Small intestine (tissue), 7 donors: ENCODE data around the gene BLTP1. TPM values are rescaled to one million over a fixed set of nuclear protein-coding genes. Genes with fewer than 3 reads are reported as not detected.
A peak's percentile ranks its signal among the peaks of the same experiment; 100 is the strongest.

Experiments
- DNase-seq, 2 donors: peaks; one replicate each; pipeline versions ENCODE4 v3.0.0 to v3.0.0-alpha.2; 2013
- FAIRE-seq: peaks from 2 replicates; lab custom pipeline; 2012; peaks lifted over from hg19 to GRCh38; lab: Jason Lieb, UNC
- H3K27ac ChIP-seq, 3 donors: one replicate each; pipeline ENCODE4 v1.5.1; 2013; ENCODE audit warnings: low read length in 2 of 3, mild to moderate bottlenecking in 2 of 3, control low read depth in 1 of 3, inconsistent platforms in 1 of 3, low read depth in 1 of 3, moderate library complexity in 1 of 3
- H3K27me3 ChIP-seq, 3 donors: one replicate each; pipeline ENCODE4 v1.6.1; 2013; ENCODE audit warnings: low read length in 3 of 3, inconsistent platforms in 1 of 3; ENCODE audit not compliant: control insufficient read depth in 3 of 3, insufficient read depth in 3 of 3
- H3K36me3 ChIP-seq, 3 donors: one replicate each; pipeline ENCODE4 v1.6.1; 2013; ENCODE audit warnings: low read length in 3 of 3, inconsistent platforms in 1 of 3, low read depth in 1 of 3, mild to moderate bottlenecking in 1 of 3, moderate library complexity in 1 of 3; ENCODE audit not compliant: control insufficient read depth in 3 of 3, insufficient read depth in 2 of 3
- H3K4me1 ChIP-seq, 3 donors: one replicate each; pipeline ENCODE4 v1.6.1; 2013; ENCODE audit warnings: low read length in 2 of 3, inconsistent platforms in 1 of 3, low read depth in 1 of 3, mild to moderate bottlenecking in 1 of 3, moderate library complexity in 1 of 3; ENCODE audit not compliant: control insufficient read depth in 3 of 3, insufficient read depth in 2 of 3
- H3K4me3 ChIP-seq, 3 donors: one replicate each; pipeline ENCODE4 v1.5.1; 2013; ENCODE audit warnings: low read length in 3 of 3, control low read depth in 1 of 3, inconsistent platforms in 1 of 3, low read depth in 1 of 3, mild to moderate bottlenecking in 1 of 3, moderate library complexity in 1 of 3
- H3K9me3 ChIP-seq, 2 donors: one replicate each; pipeline ENCODE4 v1.6.1; 2013; ENCODE audit warnings: low read depth in 1 of 2, low read length in 1 of 2; ENCODE audit not compliant: control insufficient read depth in 2 of 2, insufficient read depth in 1 of 2
- WGBS, 3 donors: extraction: QIAGEN DNeasy Blood & Tissue Kit; methylation state at CpG; one replicate each; pipeline ENCODE4 v1.1.7; 2013; 5-methylcytosine and 5-hydroxymethylcytosine counted together
- polyA plus RNA-seq, 4 donors: library from polyadenylated mRNA; stranded (reverse) in 3 of 4; unstranded in 1 of 4; fragments of 200-250 nt in 3 of 4; fragments of 120-200 nt in 1 of 4; gene quantifications; one replicate each; pipeline versions ENCODE4 v1.2.1 to v1.2.3, GENCODE V29; 2013
- donor health status: healthy with polysubstance abuse.
- donor health status: control.
- donor health status: control.
- donor health status: Bipolar disorder and iron deficiency.
- donor health status: healthy.

Gene BLTP1
- polyA plus RNA-seq, 4 donors = 18.0 to 63.2 (median 23.0) TPM

DNA sequence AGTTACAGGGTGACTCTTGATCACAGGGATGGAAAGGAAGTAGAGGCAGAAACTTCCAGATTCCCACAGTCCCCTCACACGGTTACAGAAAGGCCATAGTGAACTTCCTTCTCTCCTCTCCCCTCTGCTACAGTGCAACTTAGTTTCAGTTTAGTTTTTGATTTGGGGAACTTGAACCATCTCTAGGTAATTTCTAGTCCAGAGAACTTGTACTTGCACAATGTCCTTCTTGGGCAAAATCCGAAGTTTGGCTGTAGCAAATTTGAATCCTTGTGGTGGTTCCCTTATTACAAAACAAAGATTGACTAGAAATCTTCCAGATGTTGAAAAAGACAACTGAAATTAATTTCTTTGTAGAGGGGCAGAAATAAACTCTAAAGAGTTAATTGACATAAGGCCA is 1.2 kb upstream of the BLTP1 start:
- H3K9me3 ChIP-seq = no peaks in the 10 kb centered on the region
- no peak overlapping the region for H3K4me3 ChIP-seq
- DNase-seq (peak in 1 of 2 donors; percentile 9), FAIRE-seq (no peak)
- 61 to 72% (median 61%) methylated on average over 2 of the region's 2 CpGs for WGBS, 3 donors
- H3K27ac ChIP-seq = peak overlapping the region in 1 of 3 donors; percentile 95
- peaks cover 0 to 4% (median 0%) of the 10 kb centered on the region in 3 donors for H3K36me3 ChIP-seq
- peaks cover 0 to 11% (median 6%) of the 10 kb centered on the region in 3 donors for H3K4me1 ChIP-seq
- peaks cover 0 to under 1% (median 0%) of the 10 kb centered on the region in 3 donors for H3K27me3 ChIP-seq

DNA sequence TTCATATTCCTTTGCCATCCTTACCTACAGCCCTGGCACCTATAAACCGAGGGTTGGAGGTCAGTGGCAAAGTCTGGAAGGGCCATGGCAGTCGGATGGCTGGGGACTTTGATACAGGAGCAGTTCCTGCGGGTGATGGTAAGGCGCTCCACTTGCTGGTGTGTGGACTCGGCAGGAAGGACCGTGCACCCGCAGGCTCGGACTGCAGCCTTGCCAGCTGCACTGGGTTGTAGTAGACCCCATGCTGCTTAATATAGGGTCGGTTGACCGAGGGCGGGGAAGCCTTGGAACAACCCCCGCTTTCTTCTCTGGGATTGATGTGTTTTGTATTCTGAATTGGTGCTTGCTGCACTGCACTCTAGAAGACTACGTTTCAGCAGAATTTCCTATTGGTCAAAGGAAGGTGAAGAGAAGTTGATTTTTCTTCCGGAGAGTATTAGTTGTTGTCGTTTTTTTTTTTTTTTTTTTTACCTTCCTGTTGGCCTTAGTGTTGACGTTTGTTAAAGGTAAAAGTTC is 638 bp downstream of the BLTP1 start:
- 0% methylated on average over 16 of the region's 16 CpGs for WGBS, 3 donors
- FAIRE-seq = no peak
- H3K27me3 ChIP-seq = no peaks in the 10 kb centered on the region

DNA sequence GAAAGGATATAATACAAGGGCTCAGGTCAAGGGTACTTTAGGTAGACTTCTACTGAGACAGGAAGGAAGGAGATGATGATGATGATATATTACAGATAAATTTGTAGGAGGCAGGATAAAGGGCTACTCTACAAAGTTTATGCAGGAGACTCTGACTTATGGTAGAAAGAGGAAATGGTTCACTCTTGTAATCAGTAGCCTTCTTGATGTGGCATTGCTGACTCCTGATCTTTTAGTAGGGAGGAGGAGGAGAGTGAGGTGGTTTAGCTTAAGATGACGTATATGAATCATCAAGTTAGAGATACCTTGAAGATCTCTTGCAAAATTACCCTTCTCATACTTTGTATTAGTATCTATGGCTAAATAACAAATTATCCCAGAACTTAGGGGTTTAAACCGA is 4.7 kb downstream of the BLTP1 start:
- Histone ChIP-seq H3K27ac (no peak overlapping the region), H3K9me3 (no peaks in the 10 kb centered on the region), H3K36me3 (peaks cover 0 to 12% (median 0%) of the 10 kb centered on the region in 3 donors), H3K27me3 (no peaks in the 10 kb centered on the region), H3K4me3 (no peak overlapping the region), H3K4me1 (peaks cover 0 to 6% (median 3%) of the 10 kb centered on the region in 3 donors)
- WGBS, 3 donors = 88 to 98% (median 95%) methylated on average over 2 of the region's 2 CpGs
- no peak for FAIRE-seq
- no peak for DNase-seq

More for the DNA sequence above, 638 bp downstream of the BLTP1 start:
- Histone ChIP-seq H3K27ac (peak overlapping the region; percentile 95 to 99 (median 98)), H3K36me3 (peaks cover 0 to 9% (median 0%) of the 10 kb centered on the region in 3 donors), H3K4me1 (peaks cover 0 to 11% (median 6%) of the 10 kb centered on the region in 3 donors), H3K9me3 (no peaks in the 10 kb centered on the region), H3K4me3 (peak overlapping the region; percentile 74 to 97 (median 82))
- DNase-seq = peak in 1 of 2 donors; percentile 83

DNA sequence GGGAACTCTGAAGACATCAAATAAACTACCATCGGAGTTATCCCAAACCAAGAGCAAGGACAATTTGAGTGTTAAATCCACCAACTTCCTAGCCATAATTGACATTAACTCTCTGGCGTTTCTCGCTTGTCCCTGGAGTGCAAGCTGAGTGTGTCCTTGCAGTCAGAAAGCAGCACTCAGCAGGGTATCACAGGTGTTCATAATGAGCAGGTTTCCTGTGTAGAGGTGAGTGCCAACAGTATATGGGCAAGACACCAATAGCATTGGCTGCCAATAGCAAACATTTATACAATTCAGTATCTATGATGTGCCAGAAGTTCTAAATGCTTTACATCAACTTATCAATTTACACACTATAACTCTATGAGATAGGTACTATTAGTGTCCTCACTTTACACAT is 11.2 kb downstream of the BLTP1 start:
- WGBS, 3 donors = 85 to 99% (median 92%) methylated on average over 3 of the region's 3 CpGs
- Histone ChIP-seq H3K27me3 (no peaks in the 10 kb centered on the region), H3K4me3 (no peak overlapping the region), H3K27ac (no peak overlapping the region), H3K9me3 (no peaks in the 10 kb centered on the region), H3K36me3 (peaks cover 0 to 3% (median 3%) of the 10 kb centered on the region in 3 donors), H3K4me1 (no peaks in the 10 kb centered on the region)
- DNase-seq (no peak), FAIRE-seq (no peak)

DNA sequence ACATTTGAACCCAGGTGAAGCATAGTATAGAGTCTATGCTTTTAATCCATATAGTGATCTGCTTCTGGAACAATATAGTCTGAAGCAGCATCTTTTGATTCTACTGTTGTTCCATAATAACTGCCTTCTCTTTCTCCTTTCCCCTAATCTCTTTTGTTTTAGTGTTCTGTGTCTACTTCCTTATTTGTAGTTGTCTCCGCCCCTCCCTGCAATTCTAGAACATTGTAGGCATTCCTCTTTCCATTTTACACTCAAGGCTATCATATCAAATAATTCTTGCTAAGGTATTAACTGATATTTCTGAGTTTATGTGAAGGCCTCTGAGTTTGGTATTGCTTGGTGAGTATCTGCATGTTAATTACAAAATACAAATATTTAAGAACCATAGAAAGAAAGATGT is 11.6 kb downstream of the BLTP1 start:
- H3K36me3 ChIP-seq = peaks cover 0 to 3% (median 3%) of the 10 kb centered on the region in 3 donors
- peak in 1 of 2 donors; percentile 23 for DNase-seq
- no peaks in the 10 kb centered on the region for H3K9me3 ChIP-seq
- no peak overlapping the region for H3K27ac ChIP-seq
- FAIRE-seq = no peak
- peaks cover 0 to under 1% (median 0%) of the 10 kb centered on the region in 3 donors for H3K4me1 ChIP-seq
- 56 to 67% (median 58%) methylated on average over 1 of the region's 1 CpG for WGBS, 3 donors
- no peaks in the 10 kb centered on the region for H3K27me3 ChIP-seq
- H3K4me3 ChIP-seq = no peak overlapping the region

DNA sequence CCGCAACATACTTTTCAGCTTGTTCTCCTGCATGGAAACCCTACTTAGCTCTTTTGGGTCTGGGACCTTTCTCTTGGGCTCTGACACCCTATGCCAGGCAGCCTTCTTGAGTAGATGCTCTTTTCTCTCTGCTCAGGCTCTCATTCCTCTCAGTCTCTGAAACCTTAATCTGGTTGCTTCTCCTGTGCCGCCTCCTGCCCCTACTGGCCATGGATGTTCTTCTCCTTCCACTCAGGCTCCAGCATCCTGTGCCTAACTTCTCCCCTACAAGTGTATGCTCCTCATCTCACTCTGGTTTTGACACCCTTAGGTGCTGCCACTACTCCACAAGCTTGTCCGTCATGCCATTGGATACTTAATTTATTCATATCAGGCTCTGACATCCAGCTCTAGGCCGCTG is 15.2 kb downstream of the BLTP1 start:
- H3K36me3 ChIP-seq = peaks cover 0 to 3% (median 2%) of the 10 kb centered on the region in 3 donors
- peaks cover 0 to 4% (median 0%) of the 10 kb centered on the region in 3 donors for H3K4me1 ChIP-seq
- no peaks in the 10 kb centered on the region for H3K27me3 ChIP-seq
- 94 to 97% (median 94%) methylated on average over 4 of the region's 4 CpGs for WGBS, 3 donors
- no peak for FAIRE-seq
- H3K9me3 ChIP-seq = no peaks in the 10 kb centered on the region
- H3K4me3 ChIP-seq = no peak overlapping the region
- no peak for DNase-seq
- H3K27ac ChIP-seq = no peak overlapping the region

DNA sequence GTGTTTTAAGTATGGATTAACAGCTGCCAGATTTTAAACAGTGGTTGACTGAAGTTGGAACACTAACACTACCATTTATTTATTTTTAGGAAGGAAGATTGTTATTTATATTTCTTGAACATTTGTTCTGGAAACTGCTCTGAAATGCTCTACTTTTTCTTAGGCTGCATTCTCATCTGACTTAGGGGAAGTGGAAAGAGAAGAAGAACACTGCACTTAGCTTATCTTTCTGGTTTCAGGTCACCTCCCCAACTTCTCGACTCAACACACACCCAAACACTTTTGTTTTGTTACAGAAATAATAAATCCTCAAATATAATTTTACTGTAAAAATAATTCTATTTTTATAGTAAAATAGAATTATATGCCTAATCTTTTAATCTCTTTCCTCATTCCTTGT is 18.6 kb downstream of the BLTP1 start:
- peak overlapping the region in 1 of 3 donors; percentile 24 for H3K27ac ChIP-seq
- peaks cover 0 to 4% (median 0%) of the 10 kb centered on the region in 3 donors for H3K4me1 ChIP-seq
- no peak overlapping the region for H3K4me3 ChIP-seq
- no peaks in the 10 kb centered on the region for H3K9me3 ChIP-seq
- DNase-seq (no peak), FAIRE-seq (no peak)
- H3K27me3 ChIP-seq = no peaks in the 10 kb centered on the region
- 44 to 63% (median 57%) methylated on average over 1 of the region's 1 CpG for WGBS, 3 donors
- H3K36me3 ChIP-seq = peaks cover 0 to 5% (median 2%) of the 10 kb centered on the region in 3 donors

DNA sequence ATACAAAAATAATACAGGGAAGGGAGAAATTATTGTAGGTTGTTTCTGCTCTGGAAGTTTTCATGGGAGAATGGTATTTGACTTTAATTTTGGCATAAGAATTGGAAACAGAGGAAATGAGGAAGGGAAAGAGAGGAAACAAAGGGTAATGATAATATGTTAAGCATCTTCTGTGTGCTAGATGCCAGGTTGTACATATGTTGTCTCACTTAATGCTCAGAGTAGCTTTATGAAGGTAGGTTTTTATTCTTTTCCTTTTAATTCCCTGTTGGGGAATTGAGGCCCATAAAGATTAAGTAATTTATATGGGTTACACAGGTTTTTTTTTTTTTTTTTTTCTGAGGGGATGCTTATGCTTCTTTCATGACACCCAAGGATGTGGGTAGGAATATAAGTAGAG is 19.2 kb downstream of the BLTP1 start:
- H3K36me3 ChIP-seq = peaks cover 0 to 9% (median 2%) of the 10 kb centered on the region in 3 donors
- H3K27me3 ChIP-seq = no peaks in the 10 kb centered on the region
- H3K4me3 ChIP-seq = no peak overlapping the region
- no peaks in the 10 kb centered on the region for H3K9me3 ChIP-seq
- DNase-seq (no peak), FAIRE-seq (no peak)
- peaks cover 0 to 4% (median 0%) of the 10 kb centered on the region in 3 donors for H3K4me1 ChIP-seq
- no peak overlapping the region for H3K27ac ChIP-seq
